GM21390 (cell line): ENCODE results near the gene EIF2S1.
"Not testable (repeated sequence)": the region's sequence is repeated elsewhere in the genome, so short reads cannot be mapped to it uniquely, and the experiment has no call there.

Experiments
- ATAC-seq: cut with Tn5 transposase; IDR thresholded peaks from one replicate; pipeline ENCODE4 v1.9.1; 2021; ENCODE audit not compliant: unreplicated experiment

The EIF2S1 gene

GRCh38 chr14:67371247-67372148 is 11.4 kb downstream of the EIF2S1 start:
- no peak for ATAC-seq

DNA sequence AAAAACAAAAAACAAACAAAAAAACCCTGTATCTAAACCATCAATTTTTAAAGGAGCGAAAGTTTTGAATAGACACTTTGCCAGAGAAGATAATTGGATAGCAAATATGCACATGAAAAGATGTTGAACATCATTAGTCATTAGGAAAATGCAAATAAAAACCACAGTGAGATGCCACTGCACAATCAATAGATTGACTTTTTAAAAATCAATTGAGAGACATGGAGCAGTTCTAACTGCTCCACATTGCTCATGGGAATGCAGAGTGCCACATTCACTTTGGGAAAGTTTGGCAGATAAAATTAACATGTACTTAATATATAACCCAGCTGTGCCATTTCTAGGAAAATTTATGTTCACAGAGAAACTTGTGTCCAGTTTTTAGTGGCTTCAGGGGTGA is 12.7 kb downstream of the EIF2S1 start:
- ATAC-seq = no peak

DNA sequence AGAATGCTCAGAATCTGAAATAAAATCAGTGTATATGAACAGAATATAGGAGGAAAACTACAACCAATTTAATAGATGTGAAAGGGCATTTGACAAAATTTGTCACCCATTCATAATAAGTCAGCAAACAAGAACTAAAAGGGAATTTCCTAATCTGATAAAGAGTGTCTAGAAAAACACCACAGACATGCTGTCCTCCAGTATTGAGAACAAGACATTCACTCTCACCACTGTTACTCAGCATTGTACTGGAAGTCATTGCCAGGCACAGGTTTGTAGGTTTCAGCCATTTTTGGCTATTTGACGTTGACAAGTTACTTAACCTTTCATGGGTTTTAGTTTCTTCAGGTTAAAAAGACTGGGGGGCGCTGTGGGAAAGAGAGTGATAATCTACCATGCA is 13.2 kb downstream of the EIF2S1 start:
- no peak for ATAC-seq

- ATAC-seq = no peak
These were observed 17.8 kb downstream of the EIF2S1 start for GRCh38 chr14:67377916-67378315.

DNA sequence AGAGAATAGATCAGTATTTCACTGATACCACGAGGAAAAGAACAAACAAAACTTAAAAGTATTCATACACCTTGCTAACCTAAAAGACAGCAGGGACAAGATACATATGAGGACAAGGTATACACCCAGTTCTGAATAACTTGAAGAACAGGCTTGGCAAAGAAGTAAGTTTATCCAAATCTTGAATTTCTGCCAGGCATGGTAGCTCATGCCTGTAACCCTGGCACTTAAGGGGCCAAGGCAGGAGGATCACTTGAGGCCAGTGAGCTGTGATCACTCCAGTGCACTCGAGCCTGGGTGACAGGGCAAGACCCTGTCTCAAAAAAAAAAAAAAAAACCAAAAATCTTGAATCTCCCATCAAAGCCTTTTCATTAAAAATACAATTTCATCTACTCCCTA is 25.0 kb downstream of the EIF2S1 start:
- ATAC-seq = no peak

DNA sequence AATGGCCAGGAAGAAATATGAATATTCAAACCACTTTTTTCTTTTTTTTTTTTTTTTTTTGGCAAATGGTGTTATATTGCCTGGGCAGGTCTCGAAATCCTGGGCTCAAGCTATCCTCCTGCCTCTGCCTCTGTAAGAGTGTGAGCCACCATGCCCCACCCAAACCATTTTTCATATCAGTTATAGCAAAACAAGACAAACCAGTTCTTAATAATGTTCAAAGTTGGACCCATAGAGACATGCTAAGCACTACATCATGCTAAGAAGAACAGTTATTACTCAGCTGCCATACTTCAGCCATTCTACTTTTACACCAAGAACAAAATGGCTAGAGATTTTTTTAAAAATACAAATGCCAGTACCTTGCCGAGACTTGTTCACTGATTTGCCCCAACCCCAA is 25.5 kb downstream of the EIF2S1 start:
- no peak for ATAC-seq

DNA sequence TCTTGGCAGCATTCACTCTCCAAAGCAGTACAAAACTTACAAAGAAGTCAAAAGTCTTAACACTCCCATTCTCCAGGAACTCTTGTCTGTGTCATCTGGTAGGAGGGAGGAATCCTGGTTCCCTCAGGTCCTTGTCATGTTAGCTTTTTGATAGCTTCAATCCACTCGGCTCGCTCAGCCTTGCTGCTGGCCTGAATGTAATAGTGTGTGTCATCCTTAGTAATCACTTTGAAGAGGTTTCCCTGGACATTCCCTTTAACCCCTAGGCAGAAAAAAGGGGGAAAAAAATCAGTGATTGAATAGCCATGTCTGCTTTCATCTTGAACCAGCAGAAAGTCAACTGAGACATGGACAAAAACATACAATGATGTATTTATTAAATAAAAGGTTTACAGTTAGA is 27.1 kb downstream of the EIF2S1 start:
- ATAC-seq = no peak

- ATAC-seq = no peak
These were observed 29.1 kb downstream of the EIF2S1 start for GRCh38 chr14:67389275-67389674.

- ATAC-seq = no peak
These were observed 29.8 kb downstream of the EIF2S1 start for GRCh38 chr14:67389811-67390534.

DNA sequence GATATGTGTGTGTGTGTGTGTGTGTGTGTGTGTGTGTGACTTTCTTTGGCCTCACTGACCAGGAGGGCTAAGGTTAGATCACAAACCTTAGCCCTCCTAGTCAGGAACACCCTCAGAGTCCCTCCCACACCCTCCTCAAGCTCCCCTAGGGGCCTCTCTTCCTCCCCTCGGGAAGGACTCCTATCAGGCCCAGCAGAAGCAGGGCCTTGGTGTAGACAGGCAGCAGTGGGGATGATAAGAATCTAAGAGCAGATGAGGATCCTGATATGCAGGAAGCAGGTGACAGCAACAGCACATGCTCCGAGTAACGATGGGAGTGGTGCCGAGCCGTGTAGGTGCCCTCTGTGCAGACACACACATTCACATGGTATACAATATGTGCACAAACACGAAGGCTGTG is 31.1 kb downstream of the EIF2S1 start:
- no peak for ATAC-seq

- no peak for ATAC-seq
These were observed 32.0 kb downstream of the EIF2S1 start for GRCh38 chr14:67392123-67392522.

DNA sequence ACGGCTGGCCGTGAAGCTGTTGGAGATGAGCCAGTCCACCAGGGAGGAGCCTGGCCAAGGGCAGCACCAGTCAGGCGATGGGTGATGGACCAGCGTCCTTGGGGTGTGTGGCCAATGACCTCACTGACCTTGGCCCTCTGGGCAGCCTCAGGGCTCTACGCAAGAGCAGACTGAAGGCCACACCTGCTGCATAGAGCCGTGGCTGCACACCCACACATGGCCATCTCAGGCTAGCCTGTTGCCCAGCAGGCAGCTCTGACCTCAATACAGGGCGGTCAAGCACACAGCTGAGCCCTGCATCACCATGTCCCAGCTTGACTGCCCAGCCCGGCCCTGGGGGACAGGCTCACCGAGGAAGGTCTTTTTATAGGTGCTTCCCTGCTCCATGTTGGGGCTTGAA is 32.7 kb downstream of the EIF2S1 start:
- ATAC-seq = no peak

- no peak for ATAC-seq
These were observed 33.6 kb downstream of the EIF2S1 start for GRCh38 chr14:67393689-67394088.

DNA sequence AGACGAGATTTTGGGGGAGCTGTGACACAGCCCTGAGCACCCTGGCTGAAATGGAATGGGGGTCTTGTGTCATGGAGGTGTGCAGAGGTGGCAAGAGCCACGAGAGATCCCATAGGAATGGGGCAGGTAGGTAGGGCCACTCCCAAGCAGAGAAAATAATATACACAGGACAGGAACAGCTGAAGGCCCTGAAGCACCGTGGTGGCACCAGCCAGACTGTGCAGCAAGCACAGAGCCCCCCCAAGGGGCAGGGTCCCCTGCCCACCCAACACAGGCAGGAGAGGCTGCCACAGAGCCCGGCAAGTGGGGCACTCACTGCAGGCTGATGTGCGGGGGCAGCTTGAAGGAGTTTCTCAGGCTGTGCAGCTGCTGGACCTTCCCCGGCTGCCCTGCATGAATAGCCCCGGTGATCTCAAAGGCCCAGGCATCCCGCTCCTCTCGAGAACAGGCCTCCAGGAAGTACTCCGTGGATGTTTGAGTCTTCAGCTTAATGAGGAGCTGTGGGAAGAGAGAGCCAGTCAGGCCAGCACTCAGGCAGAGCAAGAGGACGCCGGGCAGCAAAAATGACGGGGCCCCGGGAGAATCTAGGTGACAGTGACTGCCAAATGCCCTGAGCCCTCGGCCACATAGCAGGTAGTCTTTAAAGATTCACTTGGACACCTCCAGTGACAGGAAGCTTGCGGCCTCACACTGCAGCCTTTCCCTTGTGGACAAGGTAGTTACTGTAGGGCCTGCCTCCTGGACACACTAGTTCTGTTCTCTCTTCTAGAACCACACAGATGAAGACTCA is 35.2 kb downstream of the EIF2S1 start:
- no peak for ATAC-seq

DNA sequence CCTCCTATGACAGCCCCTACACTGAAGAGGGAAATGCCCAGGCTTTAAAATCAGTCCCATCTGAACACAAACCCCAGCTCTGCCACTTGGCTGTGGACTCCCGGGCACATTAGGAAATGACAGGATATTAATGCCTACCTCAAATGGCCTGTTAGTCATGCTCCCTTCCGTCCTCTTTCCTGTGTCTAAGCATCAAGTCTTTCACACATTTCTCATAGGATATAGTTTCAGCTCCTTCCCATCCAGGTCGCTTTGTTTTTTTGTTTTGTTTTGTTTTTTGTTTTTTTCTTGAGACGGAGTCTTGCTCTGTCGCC is 35.7 kb downstream of the EIF2S1 start:
- ATAC-seq = no peak

GRCh38 chr14:67396381-67396970 is 36.3 kb downstream of the EIF2S1 start:
- ATAC-seq = no peak

GRCh38 chr14:67397536-67397935 is 37.4 kb downstream of the EIF2S1 start:
- no peak for ATAC-seq

DNA sequence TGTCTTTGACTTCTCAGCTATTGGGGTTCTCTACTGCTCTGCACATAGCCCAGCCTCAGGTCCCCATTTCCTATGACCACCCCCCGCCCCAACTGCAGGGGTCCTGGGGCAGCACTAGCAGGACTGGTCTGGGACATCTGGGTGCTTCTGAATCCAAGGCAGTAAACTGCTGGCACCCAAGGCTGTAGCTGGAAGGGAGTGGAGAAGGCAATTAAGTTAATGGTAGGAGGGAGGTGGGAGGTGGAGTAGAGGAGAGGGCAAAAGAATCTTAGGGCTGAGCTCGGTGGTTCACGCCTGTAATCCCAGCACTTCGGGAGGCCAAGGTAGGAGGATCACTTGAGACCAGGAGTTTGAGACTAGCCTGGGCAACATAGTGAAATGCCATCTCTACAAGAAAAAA is 40.3 kb downstream of the EIF2S1 start:
- ATAC-seq = no peak

DNA sequence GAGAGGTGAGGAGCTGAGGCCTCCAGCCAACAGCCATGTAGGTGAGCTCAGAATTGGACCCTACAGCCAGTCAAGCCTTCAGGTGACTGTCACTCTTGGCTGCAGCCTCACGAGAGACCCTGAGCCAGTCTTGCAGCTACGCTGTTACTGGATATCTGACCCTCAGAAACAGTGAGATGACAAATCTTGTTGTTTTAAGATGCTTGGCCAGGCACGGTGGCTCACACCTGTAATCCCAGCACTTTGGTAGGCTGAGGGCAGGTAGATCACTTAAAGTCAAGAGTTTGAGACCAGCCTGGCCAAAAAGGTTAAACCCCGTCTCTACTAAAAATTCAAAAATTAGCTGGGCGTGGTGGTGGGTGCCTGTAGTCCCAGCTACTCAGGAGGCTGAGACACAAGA is 45.6 kb downstream of the EIF2S1 start:
- no peak for ATAC-seq

DNA sequence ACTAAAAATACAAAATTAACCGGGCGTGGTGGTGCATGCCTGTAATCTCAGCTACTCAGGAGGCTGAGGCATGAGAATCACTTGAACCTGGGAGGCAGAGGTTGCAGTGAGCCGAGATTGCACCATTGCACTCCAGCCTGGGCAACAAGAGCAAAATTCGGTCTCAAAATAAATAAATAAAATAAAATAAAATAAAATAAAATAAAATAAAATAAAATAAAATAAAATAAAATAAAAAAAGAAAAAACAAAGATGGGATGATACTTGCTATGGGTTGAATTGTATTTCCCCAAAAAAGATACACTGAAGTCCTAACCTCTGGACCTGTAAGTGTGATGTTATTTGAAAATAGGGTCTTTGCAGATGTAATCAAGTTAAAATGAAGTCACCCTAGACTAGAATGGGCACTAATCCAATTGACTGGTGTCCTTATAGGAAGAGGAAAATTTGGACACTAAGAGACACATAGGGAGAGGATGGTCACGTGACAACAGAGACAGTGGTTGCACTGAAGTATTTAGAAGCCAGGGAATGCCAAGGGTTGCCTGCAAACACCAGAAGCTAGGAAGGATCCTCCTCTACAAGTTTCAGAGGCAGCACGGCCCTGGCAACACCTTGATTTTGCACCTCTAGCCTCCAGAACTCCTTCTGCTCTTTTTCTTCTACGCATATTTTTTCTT is 48.1 kb downstream of the EIF2S1 start:
- not testable (repeated sequence) for ATAC-seq

DNA sequence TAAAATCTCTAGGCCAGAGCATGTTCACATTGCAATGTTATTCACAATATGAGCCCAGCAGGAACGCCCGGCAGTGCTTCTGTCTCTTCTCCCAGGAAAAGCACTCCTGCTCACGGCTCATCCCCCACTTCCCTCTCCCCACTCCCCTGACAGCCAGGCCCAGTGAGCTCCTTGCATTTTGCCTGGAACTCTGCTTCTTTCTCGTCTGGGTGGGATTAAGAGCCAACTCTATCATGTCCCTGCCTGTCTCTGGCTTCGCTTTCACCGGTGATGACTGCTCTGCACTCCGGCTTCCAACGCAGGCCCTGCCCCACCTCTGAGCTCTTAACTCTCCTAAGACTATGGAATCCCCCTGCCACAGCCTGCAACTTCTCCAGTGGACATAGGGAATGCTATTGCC is 49.3 kb downstream of the EIF2S1 start:
- no peak for ATAC-seq
